Stimulated activated CD8-positive, alpha-beta memory T cell treated with anti-CD3 and anti-CD28 coated beads, Interleukin-4, amount 100 ng/mL, for 1 hour (primary cell): Measurements from ENCODE around the gene STK32A.

Source experiments
- DNase-seq, 2 donors: peaks; one replicate each; pipeline ENCODE4 v3.0.0-alpha.2; 2020; ENCODE audit warnings: low read depth in 2 of 2, low spot score in 1 of 2

Gene STK32A

DNA sequence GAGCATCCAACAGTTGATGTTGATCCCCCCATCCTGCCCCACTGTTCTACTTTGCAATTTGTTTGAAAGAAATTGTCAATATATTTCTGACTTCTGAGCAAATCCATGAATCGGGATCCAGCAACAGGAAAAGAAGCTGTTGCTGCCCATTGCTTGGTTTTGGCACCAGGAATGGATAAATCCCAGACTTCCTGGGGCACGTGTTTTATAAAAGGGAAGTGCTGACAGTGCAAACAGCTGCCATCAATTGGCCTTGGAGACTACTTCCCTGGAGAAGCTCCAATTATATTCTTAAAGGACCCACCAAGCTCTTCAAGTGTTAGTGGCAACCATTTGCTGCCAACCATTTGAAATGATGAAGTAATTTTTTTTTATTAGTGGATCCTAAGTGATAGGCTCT, 13.7 kb downstream of the STK32A start:
- DNase-seq, result no peak

DNA sequence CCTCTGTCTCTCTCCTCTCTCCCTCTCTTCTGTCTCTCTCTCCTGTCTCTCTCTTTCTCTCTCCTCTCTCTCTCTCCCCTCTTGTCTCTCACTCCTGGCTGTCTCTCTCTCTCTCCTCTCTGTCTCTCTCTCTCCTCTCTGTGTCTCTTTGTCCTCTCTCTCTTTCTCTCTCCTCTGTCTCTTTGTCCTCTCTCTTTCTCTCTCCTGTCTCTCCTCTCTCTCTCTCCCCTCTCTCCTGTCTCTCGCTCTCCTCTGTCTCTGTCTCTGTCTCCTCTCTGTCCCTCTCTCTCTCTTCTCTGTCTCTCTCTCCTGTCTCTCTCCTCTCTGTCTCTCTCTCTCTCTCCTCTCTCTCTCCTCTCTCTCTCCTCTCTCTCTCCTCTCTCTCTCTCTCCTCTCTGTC, 25.0 kb downstream of the STK32A start:
- DNase-seq, result no peak

DNA sequence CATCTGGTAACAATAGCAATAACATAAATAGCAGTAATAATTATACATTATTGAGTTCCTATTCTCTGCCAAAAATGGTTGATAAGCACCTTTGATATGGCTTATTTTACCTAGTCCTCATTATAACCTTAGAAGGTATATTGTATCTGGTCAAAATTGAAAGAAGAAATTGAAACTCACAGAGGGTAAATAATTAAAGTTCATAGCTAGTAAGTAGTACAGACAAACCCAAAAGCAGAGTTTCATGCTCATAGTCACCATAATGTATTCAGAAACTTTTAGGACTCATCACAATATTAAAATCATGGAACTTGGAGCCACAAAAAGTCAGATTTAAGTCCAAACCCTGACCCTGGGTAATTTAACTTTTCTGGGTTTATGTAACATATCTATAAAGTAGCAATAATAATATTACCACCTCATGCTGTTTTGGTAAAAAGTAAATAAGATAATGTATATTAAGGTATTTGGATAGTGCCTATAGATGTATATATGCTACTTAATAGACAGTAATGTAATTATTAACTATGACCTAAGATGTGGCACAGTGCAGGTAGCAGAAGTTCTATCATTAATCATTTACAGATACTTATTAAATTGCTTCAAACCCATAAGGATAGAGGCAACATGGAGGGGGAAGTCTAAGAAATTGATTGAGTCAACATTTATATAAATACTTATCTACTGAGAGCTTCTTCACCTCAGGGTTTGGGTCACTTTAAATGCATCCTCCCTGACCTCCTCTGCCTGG, 32.4 kb downstream of the STK32A start:
- no peak for DNase-seq

DNA sequence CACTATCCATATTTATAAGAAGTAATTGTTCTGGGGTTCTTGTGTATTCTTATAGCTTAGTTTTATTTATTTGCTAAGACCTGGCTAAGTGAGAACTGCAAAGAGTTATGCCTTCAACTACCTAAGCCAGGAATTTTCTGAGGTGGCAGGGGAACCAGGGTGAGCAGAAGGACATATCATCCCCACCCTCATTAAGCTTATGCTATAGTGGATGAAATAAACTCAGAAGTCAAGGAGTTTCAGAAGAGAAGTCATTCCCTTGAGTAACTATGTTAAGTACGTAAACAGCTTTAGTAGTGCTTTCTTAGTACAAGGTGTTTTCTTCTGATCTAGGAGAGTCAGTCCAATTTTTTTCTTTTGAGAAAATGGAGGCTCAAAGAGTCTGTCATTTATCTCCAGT, 41.7 kb downstream of the STK32A start:
- DNase-seq, result no peak

DNA sequence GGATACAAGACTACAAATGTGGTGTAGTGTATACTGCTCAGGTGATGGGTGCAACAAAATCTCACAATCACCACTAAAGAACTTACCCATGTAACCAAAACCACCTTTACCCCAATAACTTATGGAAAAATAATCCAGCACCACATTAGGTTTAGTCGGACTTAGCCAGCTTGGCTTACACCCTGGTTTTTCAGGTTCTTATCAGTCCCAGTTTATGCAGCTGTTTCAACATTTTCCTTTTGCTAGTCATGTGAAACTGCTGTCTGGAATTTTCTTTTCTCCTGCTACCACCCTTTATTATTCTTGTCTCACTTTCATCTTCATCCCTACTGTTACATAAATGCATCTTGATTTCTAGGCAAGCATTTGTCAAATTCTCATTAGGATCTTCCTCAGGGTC, 51.5 kb downstream of the STK32A start:
- no peak for DNase-seq

DNA sequence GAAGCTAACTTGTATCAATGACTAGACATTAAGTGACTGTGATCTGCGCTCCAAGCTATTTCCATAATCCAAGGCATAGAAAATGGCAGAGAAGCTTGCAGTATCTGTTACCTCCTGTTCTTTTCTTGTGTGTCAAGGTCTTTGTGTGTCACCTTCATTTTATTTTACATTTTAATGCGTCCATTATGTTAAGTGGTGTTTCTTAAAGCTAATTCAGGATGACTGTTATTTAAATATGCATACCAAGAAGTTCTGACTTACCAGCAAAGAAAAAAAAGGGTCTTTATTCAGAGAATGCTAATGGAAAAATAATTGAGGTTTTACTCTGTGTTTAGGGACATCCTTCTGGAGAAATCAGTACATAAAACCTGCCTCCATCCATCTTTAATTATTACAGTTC, 52.3 kb downstream of the STK32A start:
- DNase-seq, result no peak

DNA sequence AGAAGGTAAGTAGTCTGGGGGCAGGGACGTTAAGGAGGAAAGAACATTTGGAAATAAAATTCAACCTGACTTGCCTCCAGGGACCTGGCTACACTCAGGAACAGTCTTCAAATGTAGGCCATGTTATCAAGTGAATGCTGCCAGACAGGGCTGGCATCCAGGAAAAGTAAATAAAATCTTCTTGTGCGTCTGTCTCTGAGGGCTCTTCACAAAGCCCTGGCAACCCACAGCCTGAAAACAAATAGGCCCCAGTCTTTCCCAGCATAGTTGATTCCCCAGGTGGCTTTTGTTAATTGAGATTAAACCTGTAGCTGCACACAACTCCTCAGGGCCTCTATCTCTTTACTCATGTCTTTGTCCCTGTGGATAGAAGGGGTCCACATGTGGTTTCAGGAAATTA, 55.4 kb downstream of the STK32A start:
- DNase-seq, result no peak

DNA sequence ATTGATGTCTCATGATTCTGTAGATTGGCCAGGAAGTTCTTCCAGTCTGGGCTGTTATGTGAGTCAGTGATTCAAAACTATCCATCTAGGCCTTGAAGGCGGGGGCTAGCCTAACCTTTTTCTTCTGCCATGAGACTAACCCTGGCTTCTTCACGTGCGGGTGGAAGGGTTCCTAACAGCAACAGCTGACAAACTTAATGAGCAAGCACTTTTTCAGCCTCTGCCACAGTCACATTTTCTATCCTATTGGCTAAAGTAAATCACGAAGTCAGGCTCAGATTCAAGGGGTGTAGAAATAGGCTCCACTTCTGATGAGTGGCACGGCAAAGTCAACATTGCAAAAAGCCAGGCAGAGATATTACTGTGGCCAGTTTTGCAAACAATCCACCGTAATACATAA, 68.4 kb downstream of the STK32A start:
- DNase-seq, result no peak

DNA sequence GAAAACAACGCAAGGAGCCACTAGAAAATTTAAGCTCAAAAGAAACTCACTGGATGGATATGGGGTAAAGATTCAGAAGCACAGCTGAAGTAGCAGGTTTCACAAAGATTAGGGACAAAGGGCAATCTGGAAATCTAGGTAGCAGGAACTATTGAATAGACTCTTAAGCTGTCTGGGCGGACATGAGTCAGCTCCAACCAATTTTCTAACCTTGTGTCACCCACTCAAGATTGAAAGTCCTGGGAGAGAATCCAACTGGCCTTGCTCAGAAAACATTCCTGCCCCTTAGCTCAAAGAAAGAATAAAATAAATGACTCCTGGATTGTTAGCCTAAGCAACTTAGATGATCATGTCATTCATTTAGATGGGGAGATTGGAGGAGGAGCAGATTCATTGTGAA, 69.2 kb downstream of the STK32A start:
- no peak for DNase-seq

DNA sequence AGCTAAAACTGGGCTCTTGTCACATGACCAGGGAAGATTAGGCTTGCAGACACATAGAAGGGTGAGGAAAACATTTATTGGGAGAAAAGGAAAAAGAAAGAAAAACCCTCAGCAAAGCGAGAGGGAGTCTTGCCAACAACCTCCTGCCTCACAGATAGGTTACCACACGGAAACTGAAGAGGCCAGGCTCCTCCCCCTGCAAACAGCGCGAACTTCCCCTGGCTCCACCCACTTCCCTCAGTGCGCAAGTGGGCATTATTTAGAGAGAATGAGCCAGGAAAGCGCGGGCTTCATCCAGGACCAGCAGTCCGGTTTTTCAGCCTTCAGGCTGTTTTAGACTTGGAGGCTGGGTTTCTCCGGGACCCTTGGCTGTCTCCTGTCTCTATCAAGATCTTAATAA, 70.3 kb downstream of the STK32A start:
- no peak for DNase-seq

DNA sequence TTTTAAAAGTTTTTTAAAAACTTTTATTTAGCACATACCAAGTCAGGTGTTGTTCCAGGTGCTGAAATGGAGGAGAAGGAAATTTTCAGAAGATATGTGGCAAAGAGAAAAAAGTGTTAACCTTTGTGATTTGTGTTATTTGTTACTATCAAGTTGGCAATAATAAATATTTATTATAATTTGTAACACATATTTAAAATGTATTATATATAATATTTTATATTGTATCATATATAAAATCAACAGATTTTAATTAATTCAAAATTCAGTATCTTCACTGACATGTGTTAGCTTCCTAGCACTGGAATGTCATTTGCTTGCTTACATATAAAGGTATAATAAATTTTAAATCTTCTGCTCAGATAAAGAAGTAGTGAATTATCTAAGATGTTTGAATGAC, 71.5 kb downstream of the STK32A start:
- no peak for DNase-seq

DNA sequence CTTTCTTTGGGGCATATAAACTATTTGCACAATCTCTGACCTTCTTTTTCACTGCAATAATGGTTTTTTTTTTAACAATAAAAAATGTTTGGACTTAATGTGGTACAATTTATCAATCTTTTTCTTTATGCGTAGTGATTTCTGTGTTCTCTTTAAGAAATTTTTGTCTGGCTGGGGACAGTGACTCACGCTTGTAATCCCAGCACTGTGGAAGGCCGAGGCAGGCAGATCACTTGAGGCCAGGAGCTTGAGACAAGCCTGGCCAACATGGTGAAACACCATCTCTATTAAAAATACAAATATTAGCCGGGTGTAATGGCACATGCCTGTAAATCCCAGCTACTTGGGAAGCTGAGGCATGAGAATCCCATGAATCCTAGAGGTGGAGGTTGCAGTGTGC, 72.3 kb downstream of the STK32A start:
- no peak for DNase-seq

DNA sequence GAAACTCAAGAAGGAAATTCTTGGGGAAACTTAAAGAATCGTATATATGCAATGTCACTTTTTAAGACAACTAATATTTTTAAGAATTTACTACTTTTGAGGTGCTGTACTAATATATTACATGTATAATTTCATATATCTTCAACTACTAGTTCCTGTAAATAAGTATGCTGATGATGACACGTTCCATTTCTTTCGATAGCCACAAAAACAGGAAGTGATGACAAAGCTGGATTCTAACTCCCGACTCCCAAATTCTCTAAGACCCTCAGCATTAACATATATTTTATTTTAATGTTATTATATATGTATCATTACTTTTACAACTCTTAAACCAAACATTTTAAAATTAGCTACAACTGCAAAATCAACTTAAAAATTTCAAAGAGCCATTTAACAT, 74.8 kb downstream of the STK32A start:
- DNase-seq, result no peak

DNA sequence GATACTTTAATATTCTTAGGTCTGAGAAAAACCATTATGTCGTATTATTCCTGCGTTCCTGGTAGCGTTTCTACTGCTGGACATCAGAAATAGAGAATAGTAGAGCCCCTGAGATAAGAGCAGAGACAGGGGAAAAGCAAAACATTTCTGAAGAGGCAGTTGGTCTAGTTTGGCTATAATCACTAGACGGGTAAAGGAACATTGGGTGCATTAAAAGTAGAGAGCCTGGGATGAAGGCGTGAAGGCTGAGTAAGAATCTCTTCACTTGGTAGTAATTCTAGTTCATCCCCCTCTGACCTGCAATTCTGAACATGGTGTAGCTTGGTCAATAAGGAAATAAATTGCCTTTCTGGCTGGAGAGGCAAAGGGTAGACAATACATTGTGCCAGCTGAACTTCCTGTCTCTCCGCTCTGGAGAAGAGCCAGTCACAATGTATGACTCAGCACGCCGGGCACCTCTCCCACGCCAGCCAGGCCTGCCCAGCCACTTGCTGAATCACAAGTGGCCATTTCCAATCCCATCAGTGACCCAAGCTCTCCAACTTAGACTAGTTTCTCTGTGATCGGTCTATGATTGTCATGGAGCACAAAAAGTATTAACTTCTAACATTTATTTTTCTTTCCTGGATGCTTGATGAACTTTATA, 75.4 kb downstream of the STK32A start:
- no peak for DNase-seq

DNA sequence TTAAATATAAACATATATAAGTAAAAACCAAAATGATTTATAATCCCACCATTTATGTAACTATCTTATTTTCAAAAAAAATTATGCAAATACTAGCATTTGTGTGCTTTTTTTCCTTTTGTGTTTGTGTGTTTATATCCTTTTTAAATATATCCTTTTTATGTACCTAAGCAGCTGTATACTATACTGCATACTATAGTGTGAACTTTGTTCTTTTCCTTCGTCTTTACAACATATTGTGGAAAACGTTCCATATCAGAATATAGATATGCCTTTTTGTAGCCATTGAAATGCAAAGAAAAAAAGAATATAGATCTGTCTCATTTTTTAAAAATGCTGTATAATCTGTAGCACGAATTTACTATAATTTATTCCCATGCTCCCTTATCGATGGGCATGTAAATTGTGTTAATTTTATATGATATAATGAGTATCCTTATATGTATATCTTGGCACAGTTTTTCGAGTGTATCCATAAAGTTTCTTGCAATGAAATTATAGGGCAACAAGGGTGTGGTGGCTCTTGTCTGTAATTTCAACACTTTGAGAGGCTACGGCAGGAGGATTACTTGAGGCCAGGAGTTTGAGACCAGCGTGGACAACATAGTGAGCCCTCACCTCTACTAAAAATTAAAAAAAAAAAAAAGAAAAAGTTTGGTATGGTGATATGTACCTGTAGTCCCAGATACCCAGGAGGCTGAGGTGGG, 83.3 kb downstream of the STK32A start:
- DNase-seq, result no peak

DNA sequence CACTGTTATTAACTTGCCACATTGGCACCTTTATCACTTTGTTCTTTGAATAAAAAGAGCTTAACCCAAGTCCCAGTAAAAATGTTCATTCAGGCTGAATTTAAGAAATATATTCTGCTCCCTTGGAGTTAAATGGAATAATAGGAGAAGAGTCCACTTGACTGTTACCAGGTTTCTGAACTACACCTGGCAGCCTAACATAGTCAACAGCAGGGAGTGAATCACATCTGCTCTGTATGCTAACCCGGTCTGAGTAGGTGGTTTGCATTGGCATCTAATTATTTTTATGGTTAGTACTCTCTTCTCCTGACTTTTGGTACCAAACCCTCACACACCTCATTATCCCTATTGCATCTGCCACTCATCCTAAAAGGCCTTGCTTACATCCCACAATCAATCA, 86.7 kb downstream of the STK32A start:
- DNase-seq, result no peak

DNA sequence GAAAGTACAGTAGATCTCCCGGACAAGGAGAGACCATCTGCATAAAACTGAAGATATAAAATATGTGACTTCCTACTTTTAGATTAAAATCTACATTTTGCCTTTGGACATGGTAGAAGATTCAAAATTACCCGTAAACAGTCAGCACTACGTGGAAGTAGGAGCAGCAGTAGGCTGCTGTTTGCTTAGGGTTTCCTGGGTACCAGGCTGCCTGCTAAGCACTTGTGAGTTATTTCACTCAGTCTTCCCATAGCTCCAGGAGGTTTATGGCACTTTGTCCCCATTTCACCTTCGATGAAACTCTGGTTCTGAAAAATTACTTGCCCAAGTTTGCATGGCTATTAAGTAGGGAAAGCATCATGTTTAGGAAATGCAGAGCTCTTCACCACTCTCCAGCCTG, 92.6 kb downstream of the STK32A start:
- no peak for DNase-seq

DNA sequence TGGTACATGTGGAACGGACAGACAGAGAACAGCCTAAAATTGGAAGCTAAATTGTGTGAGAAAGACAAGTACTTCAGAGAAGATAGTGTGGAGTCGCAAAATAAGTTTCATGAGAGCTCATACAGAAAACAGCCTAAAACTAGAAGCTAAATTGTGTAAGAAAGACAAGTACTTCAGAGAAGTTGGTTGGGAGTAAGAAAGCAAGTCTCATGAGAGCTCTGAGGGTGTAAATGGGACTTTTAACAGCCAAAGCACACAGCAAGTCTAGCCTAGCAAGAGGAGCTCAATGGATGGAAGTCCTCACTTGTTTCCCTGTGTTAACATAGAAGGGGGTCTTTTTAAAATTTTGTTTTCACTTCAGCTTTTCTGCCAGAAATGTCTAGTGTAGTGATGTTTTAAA, 93.1 kb downstream of the STK32A start:
- DNase-seq, result no peak

DNA sequence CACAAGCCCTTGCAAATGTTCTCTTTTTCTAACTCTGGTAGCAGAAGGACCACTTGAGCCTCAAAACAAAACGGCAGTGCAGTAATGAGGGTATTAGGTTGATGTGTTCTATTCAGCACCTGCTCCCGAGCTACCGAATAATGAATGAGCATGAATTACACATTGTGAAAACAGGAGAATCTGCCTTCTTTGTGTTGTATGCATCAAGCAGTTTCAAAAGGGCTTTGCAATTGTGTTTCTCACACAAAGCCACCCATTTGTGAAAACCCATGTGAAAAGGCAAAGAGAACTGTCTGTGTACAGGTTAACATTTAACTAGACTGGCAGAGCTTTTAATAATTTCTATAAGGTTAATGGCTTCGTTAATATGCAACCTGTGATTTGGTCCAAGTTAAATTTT, 97.8 kb downstream of the STK32A start:
- no peak for DNase-seq

DNA sequence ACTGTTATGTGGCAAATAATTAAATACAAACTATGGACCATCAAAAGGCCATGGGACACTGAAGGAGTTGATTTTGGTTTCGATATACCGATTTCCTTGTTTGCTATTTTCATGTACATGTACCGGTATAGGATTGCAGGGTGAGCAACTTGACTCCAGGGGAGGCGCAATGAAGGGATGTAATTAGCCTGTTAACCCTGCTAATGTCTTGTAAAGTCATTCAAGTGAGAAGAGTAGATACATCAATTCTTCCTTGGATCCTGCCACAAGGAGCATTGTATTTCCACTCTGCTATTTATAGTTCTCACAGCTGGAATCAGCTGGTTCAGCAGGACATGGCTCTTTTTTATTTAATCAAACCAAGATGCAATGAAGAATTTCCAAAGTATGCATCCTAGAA, 102.0 kb downstream of the STK32A start:
- no peak for DNase-seq

DNA sequence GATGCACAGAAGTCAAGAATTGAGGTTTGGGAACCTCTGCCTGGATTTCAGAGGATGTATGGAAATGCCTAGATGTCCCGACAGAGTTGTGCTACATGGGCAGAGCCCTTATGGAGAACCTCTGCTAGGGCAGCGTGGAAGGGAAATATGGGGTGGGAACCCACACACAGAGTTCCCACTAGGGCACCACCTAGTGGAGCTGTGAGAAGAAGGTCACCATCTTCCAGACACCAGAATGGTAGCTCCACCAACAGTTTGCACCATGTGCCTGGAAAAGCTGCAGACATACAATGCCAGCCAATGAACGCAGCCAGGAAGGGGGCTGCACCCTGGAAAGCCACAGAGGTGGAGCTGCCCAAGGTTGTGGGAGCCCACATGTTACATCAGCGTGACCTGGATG, 104.5 kb downstream of the STK32A start:
- no peak for DNase-seq

DNA sequence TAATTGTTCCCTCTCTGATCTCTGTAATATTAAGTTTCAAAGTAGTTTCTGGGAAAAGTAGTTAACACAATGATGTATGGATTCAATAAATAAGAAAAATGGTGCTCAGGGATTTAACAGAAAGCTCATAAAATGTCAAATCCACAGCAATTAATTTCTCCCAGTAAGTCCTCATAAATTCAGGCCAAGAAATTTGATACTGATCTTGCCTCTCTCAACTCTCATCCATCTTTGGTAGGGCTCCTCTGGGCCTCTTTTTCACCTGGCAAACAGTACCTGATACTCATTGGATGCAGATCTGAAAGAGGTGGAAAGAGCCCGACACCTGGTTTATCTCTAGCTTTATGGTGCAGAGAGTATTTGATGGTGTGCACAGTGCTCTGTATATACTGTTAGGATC, 106.1 kb downstream of the STK32A start:
- no peak for DNase-seq

DNA sequence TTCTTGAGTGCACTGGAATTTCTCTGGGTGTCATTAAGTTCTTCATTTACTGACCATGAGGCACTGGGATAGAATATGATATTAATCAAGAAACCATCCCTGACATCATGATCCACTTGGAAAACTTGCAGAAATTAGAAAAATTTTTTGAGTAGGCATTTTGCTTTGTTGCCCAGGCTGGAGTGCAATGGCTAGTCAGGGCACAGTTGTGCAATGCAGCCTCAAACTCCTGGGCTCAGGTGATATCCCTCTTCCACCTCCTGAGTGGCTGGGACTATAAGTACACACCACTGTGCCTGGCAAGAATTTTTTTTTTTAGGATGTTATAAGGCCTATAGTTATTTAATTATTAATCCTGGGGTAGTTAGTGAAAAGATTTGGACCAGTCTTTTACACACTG, 106.5 kb downstream of the STK32A start:
- DNase-seq, result no peak
